Measurements from ENCODE around the gene SORT1.

SORT1 gene

GRCh38 chr1:109361069-109361468 lies 36.6 kb downstream of the SORT1 start:
- DNase-seq (ENCODE audit: low read depth) = no peak
- no peak for TF ChIP-seq CTCF (IDR thresholded peaks at IDR 0.05; ENCODE audit: insufficient read depth, low read depth, low read length, missing control alignments)
- no peak overlapping the region for H3K4me3 ChIP-seq (ENCODE audit: low read length)

GRCh38 chr1:109357616-109358015 lies 40.1 kb downstream of the SORT1 start:
- TF ChIP-seq CTCF (IDR thresholded peaks at IDR 0.05; ENCODE audit: insufficient read depth, low read depth, low read length, missing control alignments) = no peak
- no peak for DNase-seq (ENCODE audit: low read depth)

GRCh38 chr1:109356915-109357314 lies 40.8 kb downstream of the SORT1 start:
- H3K4me3 ChIP-seq (ENCODE audit: low read length) = no peak overlapping the region
- peak; percentile 15 for DNase-seq (ENCODE audit: low read depth)
- no peak for TF ChIP-seq CTCF (IDR thresholded peaks at IDR 0.05; ENCODE audit: insufficient read depth, low read depth, low read length, missing control alignments)

More at GRCh38 chr1:109357616-109358015, 40.1 kb downstream of the SORT1 start:
- H3K4me3 ChIP-seq (ENCODE audit: low read length) = no peak overlapping the region

- TF ChIP-seq CTCF (IDR thresholded peaks at IDR 0.05; ENCODE audit: insufficient read depth, low read depth, low read length, missing control alignments) = no peak
- H3K4me3 ChIP-seq (ENCODE audit: low read length) = no peak overlapping the region
- no peak for DNase-seq (ENCODE audit: low read depth)
Measured at GRCh38 chr1:109356505-109356904, 41.2 kb downstream of the SORT1 start.

GRCh38 chr1:109354929-109355328 lies 42.8 kb downstream of the SORT1 start:
- TF ChIP-seq CTCF (IDR thresholded peaks at IDR 0.05; ENCODE audit: insufficient read depth, low read depth, low read length, missing control alignments) = no peak
- no peak for DNase-seq (ENCODE audit: low read depth)
- H3K4me3 ChIP-seq (ENCODE audit: low read length) = no peak overlapping the region

- no peak for TF ChIP-seq CTCF (IDR thresholded peaks at IDR 0.05; ENCODE audit: insufficient read depth, low read depth, low read length, missing control alignments)
- H3K4me3 ChIP-seq (ENCODE audit: low read length) = no peak overlapping the region
- DNase-seq (ENCODE audit: low read depth) = no peak
Measured at GRCh38 chr1:109351457-109351856, 46.3 kb downstream of the SORT1 start.

GRCh38 chr1:109350655-109351054 lies 47.1 kb downstream of the SORT1 start:
- no peak overlapping the region for H3K4me3 ChIP-seq (ENCODE audit: low read length)
- no peak for TF ChIP-seq CTCF (IDR thresholded peaks at IDR 0.05; ENCODE audit: insufficient read depth, low read depth, low read length, missing control alignments)
- DNase-seq (ENCODE audit: low read depth) = no peak

Data from epithelial cell of esophagus (primary cell).